ENCODE data around the gene OR2J2. TPM values are rescaled to one million over a fixed set of nuclear protein-coding genes. Genes with fewer than 3 reads are reported as not detected.

Gene OR2J2
- polyA plus RNA-seq, 1 donor from 2014 or later, result not detected

- TF ChIP-seq RAD21 (conservative IDR thresholded peaks at IDR 0.05) (no peak), EZH2 (IDR thresholded peaks at IDR 0.05; ENCODE audit: borderline replicate concordance, insufficient read depth, low read length, poor library complexity, severe bottlenecking) (no peak), MXI1 (conservative IDR thresholded peaks at IDR 0.05; ENCODE audit: poor library complexity, severe bottlenecking) (no peak), EP300 (conservative IDR thresholded peaks at IDR 0.05; ENCODE audit: poor library complexity, severe bottlenecking) (no peak), POLR2AphosphoS5 (IDR thresholded peaks at IDR 0.05) (no peak), SMC3 (conservative IDR thresholded peaks at IDR 0.05; ENCODE audit: poor library complexity) (no peak), TAF1 (IDR thresholded peaks at IDR 0.05; ENCODE audit: low read depth) (no peak)
- TF ChIP-seq, protein P1, sequence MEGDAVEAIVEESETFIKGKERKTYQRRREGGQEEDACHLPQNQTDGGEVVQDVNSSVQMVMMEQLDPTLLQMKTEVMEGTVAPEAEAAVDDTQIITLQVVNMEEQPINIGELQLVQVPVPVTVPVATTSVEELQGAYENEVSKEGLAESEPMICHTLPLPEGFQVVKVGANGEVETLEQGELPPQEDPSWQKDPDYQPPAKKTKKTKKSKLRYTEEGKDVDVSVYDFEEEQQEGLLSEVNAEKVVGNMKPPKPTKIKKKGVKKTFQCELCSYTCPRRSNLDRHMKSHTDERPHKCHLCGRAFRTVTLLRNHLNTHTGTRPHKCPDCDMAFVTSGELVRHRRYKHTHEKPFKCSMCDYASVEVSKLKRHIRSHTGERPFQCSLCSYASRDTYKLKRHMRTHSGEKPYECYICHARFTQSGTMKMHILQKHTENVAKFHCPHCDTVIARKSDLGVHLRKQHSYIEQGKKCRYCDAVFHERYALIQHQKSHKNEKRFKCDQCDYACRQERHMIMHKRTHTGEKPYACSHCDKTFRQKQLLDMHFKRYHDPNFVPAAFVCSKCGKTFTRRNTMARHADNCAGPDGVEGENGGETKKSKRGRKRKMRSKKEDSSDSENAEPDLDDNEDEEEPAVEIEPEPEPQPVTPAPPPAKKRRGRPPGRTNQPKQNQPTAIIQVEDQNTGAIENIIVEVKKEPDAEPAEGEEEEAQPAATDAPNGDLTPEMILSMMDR (IDR thresholded peaks at IDR 0.05; ENCODE audit: poor library complexity, severe bottlenecking), result no peak
- TF ChIP-seq, protein P2, sequence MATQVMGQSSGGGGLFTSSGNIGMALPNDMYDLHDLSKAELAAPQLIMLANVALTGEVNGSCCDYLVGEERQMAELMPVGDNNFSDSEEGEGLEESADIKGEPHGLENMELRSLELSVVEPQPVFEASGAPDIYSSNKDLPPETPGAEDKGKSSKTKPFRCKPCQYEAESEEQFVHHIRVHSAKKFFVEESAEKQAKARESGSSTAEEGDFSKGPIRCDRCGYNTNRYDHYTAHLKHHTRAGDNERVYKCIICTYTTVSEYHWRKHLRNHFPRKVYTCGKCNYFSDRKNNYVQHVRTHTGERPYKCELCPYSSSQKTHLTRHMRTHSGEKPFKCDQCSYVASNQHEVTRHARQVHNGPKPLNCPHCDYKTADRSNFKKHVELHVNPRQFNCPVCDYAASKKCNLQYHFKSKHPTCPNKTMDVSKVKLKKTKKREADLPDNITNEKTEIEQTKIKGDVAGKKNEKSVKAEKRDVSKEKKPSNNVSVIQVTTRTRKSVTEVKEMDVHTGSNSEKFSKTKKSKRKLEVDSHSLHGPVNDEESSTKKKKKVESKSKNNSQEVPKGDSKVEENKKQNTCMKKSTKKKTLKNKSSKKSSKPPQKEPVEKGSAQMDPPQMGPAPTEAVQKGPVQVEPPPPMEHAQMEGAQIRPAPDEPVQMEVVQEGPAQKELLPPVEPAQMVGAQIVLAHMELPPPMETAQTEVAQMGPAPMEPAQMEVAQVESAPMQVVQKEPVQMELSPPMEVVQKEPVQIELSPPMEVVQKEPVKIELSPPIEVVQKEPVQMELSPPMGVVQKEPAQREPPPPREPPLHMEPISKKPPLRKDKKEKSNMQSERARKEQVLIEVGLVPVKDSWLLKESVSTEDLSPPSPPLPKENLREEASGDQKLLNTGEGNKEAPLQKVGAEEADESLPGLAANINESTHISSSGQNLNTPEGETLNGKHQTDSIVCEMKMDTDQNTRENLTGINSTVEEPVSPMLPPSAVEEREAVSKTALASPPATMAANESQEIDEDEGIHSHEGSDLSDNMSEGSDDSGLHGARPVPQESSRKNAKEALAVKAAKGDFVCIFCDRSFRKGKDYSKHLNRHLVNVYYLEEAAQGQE (IDR thresholded peaks at IDR 0.05; ENCODE audit: borderline replicate concordance), result no peak
- no peaks in the 10 kb centered on the region for H3K9me3 ChIP-seq (ENCODE audit: low read length)
- H3F3A ChIP-seq (ENCODE audit: insufficient read depth, low read length, poor library complexity, severe bottlenecking), result no peaks in the 10 kb centered on the region
- no peaks in the 10 kb centered on the region for H3K27me3 ChIP-seq (ENCODE audit: insufficient read depth, low read depth, low read length)
- H3K36me3 ChIP-seq (ENCODE audit: insufficient read depth, low read length), result no peaks in the 10 kb centered on the region
- H3K79me2 ChIP-seq (replicated peaks; ENCODE audit: insufficient read depth, low read length), result no peaks in the 10 kb centered on the region
- H3K4me2 ChIP-seq (ENCODE audit: low read length), result no peak overlapping the region
- no peak overlapping the region for H2AFZ ChIP-seq (ENCODE audit: low read depth, low read length)
- no peak overlapping the region for H3K27ac ChIP-seq (ENCODE audit: low read length)
- no peaks in the 10 kb centered on the region for H3K9me2 ChIP-seq (ENCODE audit: insufficient read depth, low read length)
- no peaks in the 10 kb centered on the region for H4K20me1 ChIP-seq (ENCODE audit: insufficient read depth)
- no peak overlapping the region for H3K9ac ChIP-seq (ENCODE audit: low read length)
- no peak overlapping the region for H3K4me3 ChIP-seq (ENCODE audit: low read length)
Observed at GRCh38 chr6:29137724-29138123, 33.0 kb upstream of the OR2J2 start.

- Histone ChIP-seq H3K36me3 (ENCODE audit: insufficient read depth, low read length) (no peaks in the 10 kb centered on the region), H2AFZ (ENCODE audit: low read depth, low read length) (no peak overlapping the region), H3K79me2 (replicated peaks; ENCODE audit: insufficient read depth, low read length) (no peaks in the 10 kb centered on the region), H3K27ac (ENCODE audit: low read length) (no peak overlapping the region), H4K20me1 (ENCODE audit: insufficient read depth) (no peaks in the 10 kb centered on the region), H3K9me3 (ENCODE audit: low read length) (peaks cover 7% of the 10 kb centered on the region), H3K4me3 (ENCODE audit: low read length) (no peak overlapping the region), H3K9me2 (ENCODE audit: insufficient read depth, low read length) (no peaks in the 10 kb centered on the region), H3K4me2 (ENCODE audit: low read length) (no peak overlapping the region), H3K27me3 (ENCODE audit: insufficient read depth, low read depth, low read length) (no peaks in the 10 kb centered on the region), H3K9ac (ENCODE audit: low read length) (no peak overlapping the region), H3F3A (ENCODE audit: insufficient read depth, low read length, poor library complexity, severe bottlenecking) (no peaks in the 10 kb centered on the region)
- TF ChIP-seq POLR2AphosphoS5 (IDR thresholded peaks at IDR 0.05) (no peak), TAF1 (IDR thresholded peaks at IDR 0.05; ENCODE audit: low read depth) (no peak)
- TF ChIP-seq, protein P1 (IDR thresholded peaks at IDR 0.05; ENCODE audit: poor library complexity, severe bottlenecking), result no peak
Observed at GRCh38 chr6:29141606-29142005, 29.1 kb upstream of the OR2J2 start.

All from neural cell (in vitro differentiated cells).